HG02870 (cell line): Measurements from ENCODE around the gene SCRT2.
"Not testable (repeated sequence)": the region's sequence is repeated elsewhere in the genome, so short reads cannot be mapped to it uniquely, and the experiment has no call there.

Experiments used
- ATAC-seq: cut with Tn5 transposase; IDR thresholded peaks from one replicate; pipeline ENCODE4 v1.9.1; 2021; ENCODE audit warnings: mild to moderate bottlenecking, moderate library complexity; ENCODE audit not compliant: unreplicated experiment

The SCRT2 gene

DNA sequence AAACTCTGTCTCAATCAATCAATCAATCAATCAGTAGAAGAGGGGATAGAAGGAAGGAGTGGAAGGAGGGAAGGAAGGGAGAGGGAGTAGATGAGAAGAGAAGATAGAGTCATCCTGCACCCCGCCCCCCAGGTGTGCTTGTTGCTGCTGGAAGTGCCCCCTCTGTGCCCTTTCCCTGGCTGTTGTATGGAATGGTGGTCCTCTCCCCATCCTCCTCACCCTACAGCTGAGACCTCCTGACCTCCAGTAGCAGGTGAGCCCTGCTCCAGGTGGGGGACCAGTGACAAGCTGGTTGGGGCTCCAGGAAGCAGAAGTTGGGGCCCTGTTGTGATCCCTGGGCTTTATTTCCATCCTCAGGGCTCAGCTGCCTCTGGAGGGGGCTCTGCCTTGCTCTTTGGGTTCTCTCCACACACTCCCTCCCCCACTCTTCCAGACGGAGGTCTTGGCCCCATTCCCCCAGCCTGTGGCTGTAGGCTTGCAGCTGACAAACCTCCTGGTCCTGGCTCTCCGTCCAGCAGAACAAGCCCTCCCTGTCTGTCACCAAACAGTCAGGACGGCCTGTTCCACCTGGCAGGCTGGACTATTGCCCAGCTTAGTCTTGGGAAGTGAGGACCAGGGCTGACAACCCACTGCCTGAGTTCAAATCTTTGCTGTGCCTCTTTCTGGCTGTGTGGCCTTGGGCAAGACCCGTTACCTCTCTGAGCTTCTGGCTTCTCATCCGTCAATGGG is 26.0 kb upstream of the SCRT2 start:
- ATAC-seq: no peak

DNA sequence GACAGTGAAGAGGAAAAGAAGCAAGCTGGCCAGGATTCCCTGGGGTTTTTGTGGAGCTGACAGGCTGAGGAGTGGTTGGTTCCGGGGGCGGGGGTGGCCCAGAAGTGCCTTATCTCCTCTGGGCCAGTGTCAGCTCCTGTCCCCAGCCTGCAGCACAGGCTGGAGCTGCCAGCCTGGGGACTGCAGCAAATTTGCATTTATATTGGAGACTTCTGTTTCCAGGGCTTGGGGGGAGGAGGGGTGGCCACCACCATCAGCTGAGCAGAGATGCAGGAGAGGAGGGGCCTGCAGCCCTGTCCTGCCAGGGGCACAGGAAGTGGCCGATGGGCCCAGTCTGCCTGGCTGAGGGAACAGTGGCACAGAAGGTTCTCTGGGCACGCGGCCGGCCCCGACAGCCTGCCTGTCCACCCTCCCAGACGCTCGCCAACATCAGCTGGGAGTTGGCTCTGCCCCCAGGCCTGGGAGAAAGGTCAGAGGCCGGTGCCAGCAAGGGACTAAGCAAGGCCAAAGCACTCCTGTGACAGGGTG is 24.3 kb upstream of the SCRT2 start:
- no peak for ATAC-seq

DNA sequence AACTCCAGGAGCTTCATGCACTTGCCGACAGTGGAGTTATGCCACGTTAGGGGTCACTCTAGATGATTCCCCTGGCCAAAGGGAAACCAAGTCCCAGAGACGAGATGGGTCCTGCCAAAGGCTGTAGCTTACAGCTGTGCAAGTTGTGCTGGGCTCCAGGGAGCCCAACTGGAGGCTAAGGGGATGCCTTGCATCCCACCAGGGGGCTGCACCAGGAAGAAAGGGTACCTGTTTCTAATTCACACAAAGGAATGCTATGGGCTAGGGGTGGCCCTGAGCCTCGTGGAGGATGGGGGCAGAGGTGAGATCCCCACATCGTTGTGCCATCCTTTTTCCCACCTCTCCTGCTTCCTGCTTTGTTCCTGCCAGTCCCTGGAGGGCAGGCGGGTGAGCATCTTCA is 23.7 kb upstream of the SCRT2 start:
- no peak for ATAC-seq

DNA sequence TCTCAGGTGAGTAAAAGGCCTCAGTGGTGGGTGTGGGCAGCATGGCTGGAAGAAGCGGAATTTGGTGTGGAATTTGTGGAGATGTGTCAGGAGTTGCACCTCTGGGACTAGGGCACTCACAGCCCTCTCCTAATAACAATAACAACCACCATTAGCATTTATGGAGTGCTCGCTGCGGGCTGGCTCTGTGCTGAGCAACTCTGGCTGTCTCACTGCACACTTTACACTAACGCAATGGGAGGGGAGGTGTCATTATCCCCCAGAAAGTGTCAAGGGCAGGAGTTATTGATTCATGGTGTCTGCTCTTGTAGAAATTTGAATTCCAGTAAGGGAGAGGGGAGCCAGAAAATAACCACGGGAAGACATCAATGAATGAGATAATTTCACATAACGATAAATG is 22.7 kb upstream of the SCRT2 start:
- ATAC-seq: no peak

DNA sequence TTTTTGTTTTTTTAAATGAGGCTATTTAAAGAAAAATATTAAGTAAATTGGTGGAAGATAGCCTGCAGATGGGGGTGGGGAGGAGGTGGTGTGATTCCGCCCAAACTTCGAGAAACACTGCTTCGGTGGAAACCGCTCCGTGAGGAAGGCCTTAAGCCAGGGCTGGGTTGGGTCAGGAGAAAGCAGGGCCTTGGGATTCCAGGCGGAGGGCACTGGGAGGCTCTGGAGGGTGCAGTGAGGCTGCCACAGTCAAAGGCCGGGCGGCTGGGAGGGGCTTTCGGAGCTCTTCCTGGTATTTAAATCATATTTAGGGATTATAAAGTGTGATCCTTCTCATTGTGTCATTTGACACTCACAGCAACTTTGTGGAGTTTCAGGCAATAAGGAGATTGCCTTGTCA is 22.2 kb upstream of the SCRT2 start:
- ATAC-seq: no peak

DNA sequence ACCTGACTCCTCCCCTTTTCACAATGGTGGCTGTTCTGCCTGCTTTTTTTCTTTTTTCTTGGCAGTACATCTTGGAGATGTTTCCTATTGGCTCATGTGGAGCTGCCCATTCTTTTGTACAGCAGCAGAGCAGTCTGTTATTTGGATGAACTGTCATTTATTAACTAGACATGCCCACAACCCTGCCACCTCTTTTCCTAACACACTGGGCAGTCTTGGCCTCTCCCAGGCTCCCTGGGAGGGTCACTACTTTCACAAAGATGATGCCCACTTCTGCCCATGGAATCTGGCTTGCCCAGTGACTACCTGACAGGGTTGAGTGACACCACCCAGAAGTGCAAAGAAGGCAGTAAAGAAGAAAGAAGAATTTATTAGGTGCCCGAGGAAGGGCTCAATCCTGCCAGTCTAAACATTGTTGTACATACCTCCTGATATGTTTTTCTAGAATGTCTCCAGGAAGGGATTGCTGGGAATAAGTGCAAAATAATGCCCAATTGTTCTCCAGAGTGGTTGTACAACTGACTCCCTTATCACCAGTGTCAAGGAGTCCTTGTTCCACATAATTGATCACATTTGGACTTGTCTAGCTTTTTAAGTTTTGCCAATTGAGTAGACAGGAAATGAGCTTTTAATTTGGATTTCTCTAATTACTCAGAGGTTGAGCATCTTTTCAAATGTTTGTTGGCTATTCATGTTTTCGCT is 19.7 kb upstream of the SCRT2 start:
- ATAC-seq: no peak

DNA sequence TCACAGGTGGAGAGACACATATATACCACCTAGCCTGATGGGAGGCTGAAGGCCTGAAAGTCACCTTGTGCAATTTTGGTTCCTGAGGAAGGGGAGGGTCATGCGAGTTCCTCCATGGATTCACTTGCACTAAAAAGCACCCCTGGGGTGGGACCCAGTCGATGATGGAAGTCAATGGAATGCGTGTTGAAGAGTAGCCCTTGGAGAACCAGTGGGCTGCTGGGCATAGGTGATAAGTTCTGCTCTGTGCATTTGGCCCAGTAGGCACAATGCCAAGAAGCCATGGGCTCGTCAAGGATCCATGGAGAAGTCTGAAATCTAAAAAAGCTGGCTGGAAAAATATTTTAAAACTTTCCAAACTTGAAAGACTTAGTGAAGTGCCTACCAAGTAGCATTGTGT is 18.9 kb upstream of the SCRT2 start:
- no peak for ATAC-seq

DNA sequence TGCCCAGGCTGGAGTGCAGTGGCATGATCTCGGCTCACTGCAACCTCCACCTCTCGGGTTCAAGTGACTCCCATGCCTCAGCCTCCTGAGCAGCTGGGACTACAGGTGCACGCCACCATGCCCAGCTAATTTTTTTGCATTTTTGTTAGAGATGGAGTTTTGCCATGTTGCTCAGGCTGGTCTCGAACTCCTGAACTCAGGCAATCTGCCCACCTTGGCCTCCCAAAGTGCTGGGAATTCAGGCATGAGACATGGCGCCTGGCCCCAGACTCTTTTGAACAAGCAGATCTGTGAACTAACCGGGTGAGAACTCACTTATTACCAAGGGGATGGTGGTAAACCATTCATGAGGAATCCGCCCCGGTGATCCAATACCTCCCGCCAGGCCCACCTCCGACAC is 18.2 kb upstream of the SCRT2 start:
- not testable (repeated sequence) for ATAC-seq

DNA sequence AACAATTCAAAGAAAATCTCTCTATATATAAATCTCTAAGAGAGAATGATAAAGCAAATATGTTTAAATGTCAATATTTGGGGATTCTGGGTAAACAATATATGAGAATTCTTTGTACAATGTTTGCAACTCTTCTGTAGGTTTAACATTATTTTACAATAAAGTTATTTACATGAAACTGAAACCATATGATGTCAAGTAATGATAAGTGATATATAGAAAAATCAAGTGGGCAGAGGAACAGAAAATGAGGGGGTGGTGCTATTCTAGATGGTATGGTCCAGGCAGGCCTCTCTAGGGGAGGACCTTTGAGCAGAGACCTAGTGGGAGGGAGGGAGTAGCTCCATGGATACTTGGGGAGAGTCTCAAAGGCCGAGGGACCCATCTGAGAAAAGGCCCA is 16.4 kb upstream of the SCRT2 start:
- ATAC-seq: no peak

DNA sequence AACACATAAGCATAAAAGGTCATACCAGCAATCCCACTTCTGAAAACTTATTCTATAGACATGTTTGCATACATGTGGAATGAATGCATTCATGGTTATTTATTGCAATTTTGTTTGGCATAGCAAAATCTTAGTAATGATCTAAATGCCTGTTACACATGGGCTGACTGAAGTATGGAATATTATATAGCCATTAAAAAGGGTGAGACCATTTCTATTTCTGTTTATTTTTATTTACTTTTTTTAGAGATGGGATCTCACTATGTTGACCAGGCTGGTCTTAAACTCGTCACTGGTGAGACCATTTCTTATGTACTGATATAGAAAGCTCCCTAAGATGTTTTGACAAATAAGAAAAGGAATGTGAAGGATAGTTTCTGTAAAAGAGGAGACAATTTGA is 14.3 kb upstream of the SCRT2 start:
- no peak for ATAC-seq

DNA sequence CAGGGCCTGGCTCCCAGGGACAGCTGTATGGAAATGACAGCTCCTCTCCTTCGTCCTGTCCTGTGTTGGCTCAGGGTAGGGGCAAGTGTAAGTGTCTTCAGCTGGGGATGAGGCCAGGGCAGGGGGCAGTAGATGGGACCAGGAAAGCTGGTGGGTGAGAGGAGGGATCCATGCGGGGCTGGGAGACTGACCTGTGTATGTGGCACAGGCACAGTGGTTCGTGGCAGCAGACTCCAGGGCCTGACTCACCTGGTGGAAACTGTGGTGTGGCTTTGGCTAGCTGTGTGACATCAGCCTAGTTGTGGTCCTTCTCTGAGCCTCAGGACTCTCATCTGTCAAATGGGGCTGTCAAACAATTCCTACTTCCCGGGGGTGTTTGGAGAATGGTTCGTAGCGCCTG is 13.7 kb upstream of the SCRT2 start:
- no peak for ATAC-seq

DNA sequence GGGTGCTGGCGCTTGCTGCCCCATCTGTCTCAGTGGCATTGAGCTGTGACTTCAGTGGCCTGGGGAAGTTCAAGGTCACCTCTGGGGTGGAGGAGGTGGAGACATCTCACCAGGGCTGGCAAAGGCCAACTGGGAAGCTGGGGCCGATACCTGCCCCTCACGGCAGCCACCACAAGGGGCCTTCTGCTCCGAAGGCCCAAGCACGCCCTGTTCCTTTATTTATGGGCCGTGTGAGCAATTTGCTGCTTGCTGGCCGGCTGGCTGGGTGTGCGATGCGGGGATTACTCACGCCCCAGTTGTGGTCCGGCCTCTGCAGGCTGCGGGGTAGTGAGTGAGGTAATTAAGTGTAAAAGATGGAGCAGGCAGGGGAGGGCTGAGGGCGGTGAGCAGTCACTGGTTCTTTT is 13.2 kb upstream of the SCRT2 start:
- ATAC-seq: no peak

DNA sequence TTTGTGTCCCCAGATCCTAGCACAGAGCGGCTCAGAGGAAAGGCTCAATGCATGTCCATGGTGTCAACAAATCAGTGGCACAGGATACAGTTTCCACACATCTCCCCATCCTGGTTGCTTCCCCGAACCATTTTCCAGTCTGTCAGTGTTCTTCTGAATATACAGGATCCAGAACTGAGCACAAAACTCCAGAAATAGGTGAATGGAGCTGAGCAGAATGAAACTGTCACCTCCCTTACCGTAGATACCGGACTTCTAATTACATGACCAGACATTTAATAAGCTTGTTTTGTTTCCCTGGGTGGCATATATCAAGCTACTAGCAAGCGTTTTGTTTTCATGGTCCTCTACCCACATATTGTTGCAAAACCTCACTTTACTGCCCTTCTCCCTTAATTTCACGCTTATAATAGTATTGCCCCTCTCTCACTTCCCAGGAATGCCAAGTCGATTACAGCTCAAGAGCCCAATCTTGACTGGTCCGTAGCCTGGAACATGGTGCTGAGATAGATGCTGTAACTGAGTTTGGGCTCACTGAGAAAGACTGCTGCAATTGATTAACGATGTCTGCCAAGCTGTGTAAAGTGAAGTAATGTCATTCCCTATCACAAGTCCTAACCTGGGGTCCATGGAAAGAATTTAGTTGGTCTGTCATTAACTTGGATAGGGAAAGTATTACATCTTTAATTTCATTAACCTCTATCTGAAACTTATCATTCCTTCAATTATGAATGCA is 12.0 kb upstream of the SCRT2 start:
- ATAC-seq: no peak

DNA sequence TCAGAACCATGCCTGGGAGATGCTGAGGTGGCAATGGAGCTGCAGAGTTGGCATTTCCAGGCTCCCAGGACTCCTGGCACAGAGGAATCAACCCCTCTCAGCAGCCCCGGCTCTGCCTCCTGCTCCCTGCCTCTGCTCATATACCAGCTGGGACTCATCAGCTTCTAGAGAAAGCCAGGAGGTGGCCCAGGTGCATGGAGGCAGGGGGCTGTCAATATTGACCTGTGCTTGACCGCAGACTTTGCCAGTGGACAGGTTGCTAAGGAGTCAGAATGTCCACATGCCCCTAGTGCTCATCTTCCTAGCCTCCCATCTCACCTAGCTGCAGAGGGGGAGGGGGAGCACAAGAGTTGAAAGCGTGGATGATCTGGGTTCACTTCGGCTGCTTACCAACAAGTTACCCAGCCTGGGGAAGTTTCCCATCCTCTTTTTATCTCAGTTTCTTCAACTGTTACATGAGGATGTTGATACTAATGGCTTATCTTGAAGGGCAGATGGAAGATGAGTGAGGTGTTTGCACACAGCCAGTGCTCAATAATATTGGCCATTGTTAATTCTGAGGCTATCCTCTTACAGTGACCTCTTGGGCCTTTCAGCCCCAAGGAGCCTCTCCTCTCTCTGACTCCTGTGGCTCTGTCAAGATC is 9.2 kb upstream of the SCRT2 start:
- no peak for ATAC-seq

DNA sequence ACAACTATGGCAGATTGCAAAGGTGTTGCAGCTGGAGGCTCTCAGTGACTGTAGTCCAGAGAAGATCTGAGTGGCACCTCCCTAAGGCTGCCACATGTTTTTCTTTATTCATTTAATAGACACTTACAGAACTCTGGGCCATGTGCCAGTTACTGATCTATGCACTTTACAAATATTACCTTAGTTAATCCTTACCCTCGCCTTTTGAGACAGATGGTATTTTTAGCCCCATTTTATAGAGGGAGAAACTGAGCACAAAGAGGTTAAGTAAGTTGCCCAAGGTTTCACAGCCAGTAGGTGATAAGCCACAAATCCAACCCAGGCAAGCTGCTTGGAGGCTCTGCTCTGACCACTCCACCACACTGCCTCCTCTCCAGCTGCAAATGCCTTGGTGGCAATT is 6.5 kb upstream of the SCRT2 start:
- ATAC-seq: no peak

DNA sequence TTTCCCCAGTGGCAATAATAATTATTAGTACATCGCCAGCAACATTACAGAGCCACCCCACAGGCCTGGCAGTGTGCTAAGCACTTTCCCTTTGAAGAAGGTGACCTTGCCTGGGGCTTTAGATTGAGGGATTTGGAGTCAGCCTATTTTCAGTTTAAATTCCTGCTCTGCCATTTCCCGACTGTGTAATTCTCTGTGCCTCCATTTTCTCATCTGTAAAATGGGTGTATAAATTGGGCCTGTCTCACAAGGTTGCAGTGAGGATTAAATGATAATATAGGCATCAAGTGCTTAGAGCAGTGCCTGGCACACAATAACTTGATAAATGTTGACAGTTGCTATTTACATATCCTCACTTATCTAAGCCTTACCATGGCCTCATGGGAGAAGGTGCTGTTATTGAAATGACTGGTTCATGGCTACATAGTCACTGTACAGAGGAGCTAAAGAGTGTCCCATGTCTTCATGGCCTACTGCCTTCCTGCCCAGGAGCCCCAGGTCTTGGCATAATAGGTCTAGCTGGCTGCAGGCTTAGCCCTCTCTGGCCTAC is 5.1 kb upstream of the SCRT2 start:
- ATAC-seq: no peak

DNA sequence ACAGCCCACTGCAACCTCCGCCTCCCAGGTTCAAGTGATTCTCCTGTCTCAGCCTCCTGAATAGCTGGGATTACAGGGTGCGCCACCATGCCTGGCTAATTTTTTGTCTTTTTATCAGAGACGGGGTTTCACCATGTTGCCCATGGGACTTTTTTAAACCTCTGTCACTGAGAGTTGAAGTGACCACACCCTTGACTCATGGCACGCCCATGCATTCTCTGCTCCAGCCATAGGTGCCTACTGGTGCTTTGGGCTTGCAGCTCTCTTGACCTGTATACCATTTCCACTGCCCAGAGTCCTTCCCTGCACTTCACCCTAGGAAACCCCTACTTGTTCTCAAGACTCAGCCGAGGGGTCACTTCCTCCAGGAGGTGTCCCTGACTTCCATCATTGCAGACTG is 2.4 kb upstream of the SCRT2 start:
- no peak for ATAC-seq

DNA sequence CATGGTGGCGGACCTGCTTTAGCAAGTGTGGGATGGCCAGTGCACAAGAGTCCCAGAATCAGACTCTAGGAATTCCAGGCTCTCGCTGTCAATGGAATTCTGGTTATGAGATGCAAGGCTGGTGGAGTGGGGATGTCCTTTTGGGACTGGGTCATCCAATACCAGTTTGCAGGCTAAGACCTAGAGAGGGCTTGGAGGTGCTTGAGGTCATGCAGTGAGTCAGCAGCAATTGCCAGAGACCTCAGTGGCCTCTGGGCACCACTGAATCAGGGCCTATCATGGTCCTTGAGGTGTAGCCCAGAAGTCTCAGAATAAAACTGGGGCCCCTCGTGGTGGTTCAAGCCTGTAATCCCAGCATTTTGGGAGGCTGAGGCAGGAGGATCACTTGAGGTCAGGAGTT is 1.4 kb upstream of the SCRT2 start:
- ATAC-seq: no peak

DNA sequence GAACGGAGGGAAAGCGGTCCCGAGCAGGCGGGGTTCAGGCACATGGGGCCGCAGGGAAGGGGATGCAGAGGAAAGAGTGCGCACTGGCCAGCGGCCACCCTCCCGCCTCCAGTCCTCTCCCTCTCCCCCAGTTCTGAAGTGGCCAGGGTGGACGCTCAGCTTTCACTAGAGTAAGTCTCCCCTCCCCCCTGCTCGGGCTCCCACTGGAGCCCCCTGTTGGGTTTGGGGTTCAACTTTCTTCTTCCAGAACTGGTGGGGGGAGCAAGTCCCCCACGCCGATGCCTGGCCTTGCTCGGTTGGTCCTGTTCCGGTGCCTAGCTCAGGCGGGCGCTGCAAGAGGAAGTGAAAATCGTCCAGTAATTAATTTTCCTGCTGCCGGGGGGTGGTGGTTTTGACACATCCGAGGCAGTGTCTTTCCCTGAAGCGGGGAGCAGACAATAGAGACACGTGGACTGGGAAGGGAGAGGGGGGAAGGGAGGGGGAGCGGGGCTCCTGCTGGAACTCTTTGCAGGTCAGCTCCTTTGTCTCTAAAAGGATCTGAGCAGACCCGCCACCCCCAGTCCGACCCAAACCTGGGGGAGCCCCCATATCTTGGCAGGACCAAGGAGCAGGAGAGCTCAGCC is 824 bp upstream of the SCRT2 start:
- ATAC-seq: no peak

DNA sequence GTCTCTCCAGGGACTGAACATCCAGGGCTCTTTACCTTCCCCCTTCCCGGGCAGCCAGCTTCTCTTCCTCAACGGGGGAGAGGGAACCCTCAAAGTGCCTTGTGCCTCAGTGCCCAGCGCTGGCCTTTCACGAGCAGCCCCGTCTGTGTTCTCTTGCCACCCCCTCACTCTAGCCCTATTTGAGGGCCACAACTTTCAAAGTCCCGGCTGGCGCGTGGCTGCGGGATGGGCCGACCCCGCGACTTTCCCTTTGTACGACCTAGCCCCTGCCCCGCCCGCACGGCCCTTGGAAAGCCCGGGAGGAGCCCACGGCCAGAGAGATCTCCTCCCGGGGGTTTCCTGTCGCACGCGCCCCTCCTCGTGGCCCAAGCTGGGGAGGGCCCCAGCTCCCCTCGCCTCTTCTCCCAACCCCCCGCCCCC is 559 bp downstream of the SCRT2 start:
- no peak for ATAC-seq

DNA sequence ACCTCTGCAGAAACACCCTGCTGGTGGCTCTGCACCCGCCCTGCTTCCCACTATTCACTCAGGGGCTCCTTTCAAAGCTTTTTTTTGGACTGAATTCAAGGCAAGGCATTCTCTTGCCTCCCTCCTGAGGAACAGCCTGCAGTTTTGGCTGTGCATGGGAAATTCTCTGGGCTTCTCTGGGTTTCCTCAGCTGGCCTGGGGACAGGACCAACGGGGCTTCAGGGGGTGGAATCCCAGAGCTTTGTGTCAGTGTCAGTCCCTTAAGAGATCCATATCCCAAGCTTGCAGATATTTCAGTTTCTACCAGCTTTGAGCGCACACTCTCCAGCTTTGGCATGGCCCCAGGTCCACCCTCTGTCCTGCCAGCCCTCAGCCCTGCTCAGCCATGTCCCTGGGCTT is 2.0 kb downstream of the SCRT2 start:
- ATAC-seq: no peak
